Measurements from ENCODE around the gene SLC6A13.

The SLC6A13 gene

DNA sequence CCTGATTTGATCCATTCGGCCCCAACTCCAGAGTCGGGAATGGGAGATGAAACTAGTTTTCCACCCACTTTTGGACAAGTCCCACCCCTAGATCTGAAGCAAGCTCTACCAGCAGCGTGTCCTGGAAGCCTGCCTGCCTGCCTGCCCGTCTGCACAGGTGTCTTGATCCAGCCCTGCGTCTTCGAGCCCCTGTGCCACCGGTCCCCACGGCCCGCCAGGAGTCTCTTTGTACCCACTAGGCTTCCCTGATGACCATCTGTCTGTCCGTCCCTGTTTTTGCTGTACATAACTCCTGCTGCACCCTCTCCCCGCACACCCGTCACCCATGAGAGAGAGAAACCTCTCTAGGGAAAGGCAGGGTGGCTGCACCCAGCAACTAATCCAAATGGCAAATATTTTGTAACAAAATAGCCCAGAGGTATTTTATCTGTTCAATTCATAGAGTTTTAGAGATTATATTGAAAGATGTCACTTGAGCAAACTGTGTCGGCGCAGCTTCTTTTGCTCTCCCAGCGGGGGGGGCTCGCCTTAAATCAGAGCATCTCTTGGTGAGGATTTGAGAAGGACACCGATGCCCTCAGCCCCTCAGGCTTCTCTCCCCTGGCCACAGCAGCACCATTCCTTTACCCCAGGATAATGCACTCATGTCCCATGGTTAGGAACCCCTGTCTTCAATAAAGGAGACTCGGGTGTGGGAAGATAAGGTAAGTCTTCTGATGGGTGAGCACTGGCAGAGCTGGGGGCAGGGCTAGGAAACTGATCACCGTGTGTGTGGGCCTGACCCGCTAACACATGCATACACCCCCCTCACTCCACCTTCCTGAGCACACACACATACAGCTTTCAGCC lies 84.4 kb downstream of the SLC6A13 start:
- DNase-seq (ENCODE audit: low spot score), result no peak

DNA sequence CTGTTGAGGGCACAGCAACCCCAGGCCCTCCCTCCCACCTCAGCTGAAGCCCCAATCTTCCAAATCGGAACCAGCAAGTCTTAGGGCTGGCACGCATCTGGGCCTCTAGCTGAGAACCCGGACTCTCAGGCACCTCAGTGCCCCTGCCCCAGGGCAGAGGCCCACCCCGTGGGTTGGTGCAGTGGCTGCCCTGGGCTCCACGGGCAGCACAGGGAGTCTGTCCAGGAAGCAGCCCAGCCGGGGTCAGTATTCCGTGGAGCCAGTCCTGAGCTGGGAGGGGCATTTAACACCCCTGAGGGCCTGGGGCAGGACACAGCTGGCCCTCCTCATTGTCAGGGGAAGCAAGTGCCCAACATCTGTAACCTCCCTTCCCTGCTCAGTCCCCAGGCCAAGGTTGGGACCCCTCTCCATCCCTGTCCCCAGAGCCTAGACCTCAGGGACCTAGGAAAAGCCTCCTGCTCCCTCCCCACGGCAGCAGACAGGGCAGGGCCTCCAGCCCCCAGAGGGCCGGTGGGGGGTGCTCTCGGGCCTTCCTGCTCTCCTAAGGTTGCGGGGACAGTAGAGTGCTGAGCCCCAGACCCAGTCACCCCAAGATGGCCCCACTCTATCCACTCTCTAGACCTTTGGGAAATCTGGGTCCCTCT lies 85.2 kb downstream of the SLC6A13 start:
- no peak for DNase-seq (ENCODE audit: low spot score)

DNA sequence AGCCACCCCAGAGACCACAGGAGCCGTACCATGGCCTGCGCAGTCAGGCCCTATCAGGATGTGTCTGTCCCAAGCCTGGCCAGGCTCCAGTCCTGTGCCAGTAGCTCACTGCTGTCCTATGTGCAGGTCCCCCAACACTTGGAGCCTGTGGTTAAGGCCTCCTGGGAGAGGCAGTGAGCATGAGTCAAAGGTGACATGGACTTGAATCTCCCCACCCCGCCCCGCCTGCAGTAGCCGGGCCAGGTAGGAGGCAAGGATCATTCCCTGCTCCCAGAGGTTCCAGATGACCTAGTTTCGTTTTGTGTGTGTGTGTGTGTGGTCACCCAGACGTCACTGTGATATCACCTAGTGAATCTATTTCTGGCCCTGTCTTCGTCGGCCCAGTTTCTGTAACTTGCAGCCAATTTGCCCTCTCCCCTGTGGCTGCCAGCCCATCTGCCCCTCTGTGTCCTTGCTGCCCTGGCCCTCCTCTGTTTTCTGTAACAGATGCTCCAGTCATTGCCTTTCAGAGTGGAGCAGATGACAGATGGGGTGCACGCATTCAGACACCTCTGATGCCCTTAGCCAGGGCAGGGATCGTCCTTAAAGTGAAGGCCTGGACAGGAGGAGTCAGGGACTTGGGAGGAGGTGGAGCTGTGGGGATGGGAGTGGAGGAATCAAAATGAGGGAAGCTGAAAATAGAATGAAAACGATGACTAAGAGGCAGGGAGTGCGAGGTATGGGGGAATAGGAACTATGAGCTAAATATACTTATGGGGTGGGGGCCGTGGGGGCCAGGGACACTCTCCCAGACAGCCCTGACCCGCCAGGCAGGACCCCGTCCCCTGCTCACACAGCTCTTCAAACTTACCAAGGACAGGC lies 86.1 kb downstream of the SLC6A13 start:
- peak; percentile 39 for DNase-seq (ENCODE audit: low spot score)

DNA sequence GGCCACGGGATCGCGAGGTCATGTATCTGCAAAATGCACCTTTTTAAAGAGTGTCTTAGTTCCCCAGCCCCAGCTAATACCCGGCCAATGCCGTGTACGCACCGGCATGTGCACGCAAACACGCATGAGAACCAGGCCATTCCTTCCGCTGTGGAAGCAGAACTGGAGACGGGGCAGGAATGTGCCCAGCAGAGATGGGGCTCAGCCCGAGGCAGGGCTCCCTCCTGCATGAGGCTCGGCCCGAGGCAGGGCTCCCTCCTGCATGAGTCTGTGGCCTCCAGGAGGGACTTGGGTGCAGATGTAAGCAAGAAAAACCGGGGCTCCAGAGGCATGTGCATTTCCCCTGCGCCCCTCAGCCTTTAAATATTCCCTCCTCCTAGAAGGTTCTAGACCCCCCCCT lies 86.9 kb downstream of the SLC6A13 start:
- DNase-seq (ENCODE audit: low spot score), result no peak

DNA sequence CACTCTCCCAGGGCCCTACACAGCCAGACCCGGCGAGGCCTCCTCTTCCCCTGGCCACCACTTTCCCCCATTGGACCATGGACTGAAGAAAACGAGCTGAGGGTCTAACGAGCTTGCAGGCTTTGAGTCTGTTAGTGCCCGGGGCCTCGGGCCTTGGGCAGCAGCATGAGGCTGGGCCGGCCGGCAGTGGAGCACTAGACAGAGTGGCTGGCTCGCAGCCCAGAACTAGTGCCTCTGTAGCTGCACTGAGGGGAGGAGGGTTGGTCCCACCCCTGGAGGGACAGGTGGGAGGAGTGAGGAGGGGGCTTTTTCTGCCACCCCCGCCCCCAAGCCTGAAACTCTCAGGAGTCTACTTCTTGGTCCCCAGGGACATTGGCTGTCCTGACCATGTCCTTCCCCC lies 87.4 kb downstream of the SLC6A13 start:
- DNase-seq (ENCODE audit: low spot score), result peak; percentile 26

DNA sequence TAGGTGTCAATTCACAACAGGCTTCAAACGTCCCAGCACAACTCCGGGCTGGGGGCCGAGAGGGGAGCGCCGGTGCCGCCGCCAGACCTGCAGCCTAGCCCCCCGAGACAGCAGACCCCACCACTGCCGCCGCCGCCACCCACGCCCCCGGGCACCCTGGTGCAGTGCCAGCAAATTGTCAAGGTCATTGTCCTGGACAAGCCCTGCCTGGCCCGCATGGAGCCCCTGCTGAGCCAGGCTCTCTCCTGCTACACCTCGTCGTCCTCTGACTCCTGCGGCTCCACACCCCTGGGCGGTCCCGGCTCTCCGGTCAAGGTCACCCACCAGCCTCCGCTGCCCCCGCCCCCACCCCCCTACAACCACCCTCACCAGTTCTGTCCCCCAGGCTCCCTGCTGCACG lies 88.0 kb downstream of the SLC6A13 start:
- DNase-seq (ENCODE audit: low spot score), result no peak

DNA sequence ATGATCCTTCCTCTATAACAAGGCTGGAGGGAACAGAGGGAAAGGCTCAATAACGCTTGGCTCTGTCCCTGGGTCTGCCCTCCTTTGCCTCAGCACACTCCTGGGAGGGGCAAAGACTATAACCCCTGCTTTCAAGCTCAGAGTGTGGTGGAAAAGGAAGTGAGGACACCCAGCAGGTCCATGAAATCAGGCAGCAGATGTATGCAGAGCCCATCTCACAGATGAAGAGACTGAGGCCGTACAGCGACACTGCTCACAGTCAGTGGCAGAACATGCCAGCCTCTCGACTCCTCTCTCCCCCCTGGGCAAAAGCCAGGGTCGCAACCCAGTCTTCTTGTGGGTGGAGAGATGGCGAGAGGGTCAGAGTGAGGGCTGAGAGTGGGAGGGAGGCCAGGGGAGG lies 88.5 kb downstream of the SLC6A13 start:
- DNase-seq (ENCODE audit: low spot score), result no peak

DNA sequence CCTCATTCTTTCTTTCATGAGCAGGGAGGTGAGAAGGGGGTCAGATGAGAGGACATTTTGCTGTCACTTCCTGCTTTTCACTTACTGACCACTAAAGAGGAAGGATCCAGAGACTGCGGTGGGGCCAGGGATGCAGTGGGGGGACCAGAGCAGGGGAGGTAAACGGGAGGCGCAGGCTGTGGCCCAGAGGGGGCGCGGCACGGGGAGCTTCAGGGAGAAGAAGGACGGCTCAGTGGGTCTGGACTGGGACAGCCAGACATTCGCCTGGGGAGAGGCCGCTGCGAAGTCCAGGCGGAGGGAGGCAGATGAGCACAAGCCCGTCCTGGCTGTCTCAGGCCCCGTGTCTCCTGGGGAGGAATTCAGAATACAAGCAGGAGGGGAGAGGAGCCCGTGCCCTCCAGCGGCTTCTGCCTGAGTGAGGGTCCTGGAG lies 89.9 kb downstream of the SLC6A13 start:
- DNase-seq (ENCODE audit: low spot score), result no peak

DNA sequence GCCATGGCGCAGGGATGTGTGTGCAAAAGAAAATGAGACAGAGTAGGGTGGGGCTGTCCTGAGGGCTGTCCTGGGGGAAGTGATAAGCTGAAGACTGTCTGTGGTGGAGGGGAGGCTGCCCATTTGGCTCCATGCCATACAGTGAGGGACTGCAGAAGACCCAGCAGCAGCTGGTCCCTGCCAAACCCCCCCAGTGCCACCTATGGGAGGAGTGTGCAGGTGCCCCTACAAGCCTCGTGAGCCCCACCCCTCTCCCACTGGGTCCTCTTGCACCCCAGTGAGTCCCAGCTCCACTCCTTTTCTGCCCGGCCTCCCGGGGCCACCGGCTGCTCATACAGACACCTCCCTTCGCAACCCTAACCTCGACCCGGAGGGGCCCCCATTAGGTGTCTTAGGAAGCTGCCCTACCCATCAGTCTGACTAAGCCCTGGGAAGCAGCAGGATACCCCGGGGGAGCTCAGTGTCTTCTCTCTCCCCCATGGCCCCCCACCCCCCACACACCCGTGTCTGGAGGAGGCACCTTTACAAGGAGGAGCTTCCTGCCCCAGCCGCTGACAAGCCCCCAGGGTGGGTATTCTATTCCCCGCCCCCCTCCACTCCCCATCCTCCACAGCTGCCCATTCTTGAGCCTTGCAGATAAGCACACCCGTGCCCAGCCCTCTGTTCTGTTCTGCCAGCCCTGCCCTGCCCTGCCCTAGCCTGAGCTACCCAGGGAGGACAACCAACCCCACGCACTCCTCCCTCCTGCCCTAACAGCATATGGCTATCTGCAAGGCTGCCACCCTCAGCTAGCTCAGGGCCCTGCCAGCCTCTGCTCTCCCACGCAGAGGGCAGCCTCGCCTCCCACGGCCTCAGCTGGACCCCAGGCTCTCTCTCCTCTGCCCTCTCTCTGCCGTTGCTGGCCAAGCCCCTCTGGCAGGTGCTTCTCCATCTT lies 90.6 kb downstream of the SLC6A13 start:
- DNase-seq (ENCODE audit: low spot score), result peak; percentile 80

DNA sequence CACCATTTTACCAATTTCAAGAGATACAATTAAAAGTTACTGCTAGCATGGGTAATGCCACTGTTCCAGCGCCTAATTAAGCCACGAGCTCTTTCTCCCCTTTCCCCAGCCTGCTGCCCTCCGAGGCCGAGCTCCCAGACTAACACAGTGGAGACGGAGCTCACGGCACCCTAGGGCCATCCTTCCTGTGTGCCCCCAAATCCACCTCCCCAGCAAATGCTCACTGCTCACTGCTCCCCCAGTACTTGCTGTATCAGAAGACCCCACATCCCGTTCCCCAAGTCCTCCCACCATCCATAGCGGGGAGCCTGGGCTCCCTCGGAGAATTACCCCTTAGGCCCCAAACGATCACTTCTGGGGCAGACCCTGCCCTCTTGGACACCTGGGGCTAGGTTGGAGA lies 91.4 kb downstream of the SLC6A13 start:
- no peak for DNase-seq (ENCODE audit: low spot score)

All from hematopoietic multipotent progenitor cell treated with erythropoietin and hydrocortisone succinate and interleukin-3 and kit ligand, for 17 days (in vitro differentiated cells).